Measurements from ENCODE around the gene RTN4R.
"Not testable (repeated sequence)": the region's sequence is repeated elsewhere in the genome, so short reads cannot be mapped to it uniquely, and the experiment has no call there.

The RTN4R gene

GRCh38 chr22:20269673-20270072 is 1.6 kb upstream of the RTN4R start:
- DNase-seq = not testable (repeated sequence)

GRCh38 chr22:20269201-20269600 is 1.1 kb upstream of the RTN4R start:
- DNase-seq = not testable (repeated sequence)

GRCh38 chr22:20267441-20268278 is 458 bp downstream of the RTN4R start:
- no peak for DNase-seq

- DNase-seq = not testable (repeated sequence)
Measured at GRCh38 chr22:20266667-20267440, 1.3 kb downstream of the RTN4R start.

GRCh38 chr22:20265772-20266666 is 2.1 kb downstream of the RTN4R start:
- DNase-seq = not testable (repeated sequence)

GRCh38 chr22:20264614-20265452 is 3.3 kb downstream of the RTN4R start:
- no peak for DNase-seq

- not testable (repeated sequence) for DNase-seq
Measured at GRCh38 chr22:20263404-20264281, 4.5 kb downstream of the RTN4R start.

GRCh38 chr22:20262582-20263147 is 5.5 kb downstream of the RTN4R start:
- DNase-seq = no peak

- no peak for DNase-seq
Measured at GRCh38 chr22:20261848-20262581, 6.1 kb downstream of the RTN4R start.

- DNase-seq = no peak
Measured at GRCh38 chr22:20260071-20260765, 7.9 kb downstream of the RTN4R start.

GRCh38 chr22:20259327-20259688 is 8.8 kb downstream of the RTN4R start:
- no peak for DNase-seq

- peak; percentile 70 for DNase-seq
Measured at GRCh38 chr22:20258584-20259326, 9.4 kb downstream of the RTN4R start.

GRCh38 chr22:20258021-20258299 is 10.2 kb downstream of the RTN4R start:
- no peak for DNase-seq

- no peak for DNase-seq
Measured at GRCh38 chr22:20257212-20258020, 10.7 kb downstream of the RTN4R start.

- no peak for DNase-seq
Measured at GRCh38 chr22:20256551-20257211, 11.4 kb downstream of the RTN4R start.

- DNase-seq = no peak
Measured at GRCh38 chr22:20256027-20256426, 12.1 kb downstream of the RTN4R start.
